Measurements from ENCODE around the gene ANKS1A.

The ANKS1A gene

DNA sequence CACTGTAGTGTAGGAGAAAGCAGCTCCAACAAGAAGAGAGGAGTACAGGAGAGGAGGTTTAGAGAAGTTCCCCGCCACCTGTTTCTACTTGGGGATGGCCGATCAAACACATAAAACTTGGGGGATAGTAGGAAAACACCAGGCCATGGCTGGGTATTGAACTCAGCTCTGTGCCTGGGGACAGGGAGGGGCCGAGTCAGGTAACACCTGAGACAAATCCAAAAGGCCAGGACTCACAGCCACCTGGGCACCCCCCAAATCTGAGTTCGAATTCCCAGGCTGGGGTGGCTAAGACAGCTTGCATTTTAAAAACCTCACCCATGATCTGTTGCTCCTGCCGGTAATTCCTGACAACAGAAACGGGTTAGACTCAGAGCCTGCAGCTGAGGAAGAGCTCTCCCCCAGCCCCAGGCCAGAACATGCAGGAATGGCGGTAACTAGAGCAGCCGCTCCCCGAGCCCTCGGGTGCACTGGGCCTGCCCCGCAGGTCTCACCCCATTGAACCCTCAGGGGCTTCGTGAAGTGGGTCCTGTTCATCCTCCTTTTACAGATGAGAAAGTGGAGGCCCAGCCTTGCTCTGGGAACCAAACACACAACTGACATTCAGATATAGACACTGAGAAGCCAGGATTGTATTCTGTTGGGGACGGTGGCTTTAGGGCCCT lies 191.1 kb downstream of the ANKS1A start:
- H3K4me3 ChIP-seq (replicated peaks; ENCODE audit: low read depth, low read length): no peak overlapping the region
- no peak for DNase-seq (ENCODE audit: low read depth)
- no peak for TF ChIP-seq CTCF (IDR thresholded peaks at IDR 0.05; ENCODE audit: low read length, missing control alignments)

- no peak for TF ChIP-seq CTCF (IDR thresholded peaks at IDR 0.05; ENCODE audit: low read length, missing control alignments)
- no peak overlapping the region for H3K4me3 ChIP-seq (replicated peaks; ENCODE audit: low read depth, low read length)
Measured at GRCh38 chr6:35080821-35081425, 191.9 kb downstream of the ANKS1A start.

DNA sequence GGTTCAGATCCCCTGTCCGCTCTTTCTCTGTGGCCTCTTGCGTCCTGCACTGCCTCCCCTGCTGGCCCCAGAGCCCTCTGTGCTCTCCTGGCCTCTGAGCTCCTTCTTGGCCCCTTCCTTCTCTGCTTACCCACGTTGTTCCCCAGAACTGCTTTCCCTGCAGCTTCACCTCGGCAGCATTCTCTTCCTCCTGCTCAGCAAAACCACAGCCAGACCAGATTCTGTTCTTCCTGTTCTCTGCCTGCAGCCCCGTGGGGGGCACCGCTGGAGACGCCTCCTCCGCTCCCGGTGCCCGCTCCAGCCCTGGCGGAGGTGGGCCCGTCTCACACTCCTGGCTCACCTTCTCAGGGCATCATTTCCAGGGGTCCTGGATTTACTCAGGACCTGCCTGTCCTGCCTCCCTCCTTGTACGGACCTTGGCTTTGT lies 192.4 kb downstream of the ANKS1A start:
- no peak overlapping the region for H3K4me3 ChIP-seq (replicated peaks; ENCODE audit: low read depth, low read length)

More at GRCh38 chr6:35080821-35081425, 191.9 kb downstream of the ANKS1A start:
- no peak for DNase-seq (ENCODE audit: low read depth)

GRCh38 chr6:35082046-35082732 lies 193.1 kb downstream of the ANKS1A start:
- no peak for DNase-seq (ENCODE audit: low read depth)
- H3K4me3 ChIP-seq (replicated peaks; ENCODE audit: low read depth, low read length): no peak overlapping the region
- no peak for TF ChIP-seq CTCF (IDR thresholded peaks at IDR 0.05; ENCODE audit: low read length, missing control alignments)

More for the DNA sequence above, 192.4 kb downstream of the ANKS1A start:
- DNase-seq (ENCODE audit: low read depth): no peak
- TF ChIP-seq CTCF (IDR thresholded peaks at IDR 0.05; ENCODE audit: low read length, missing control alignments): no peak

GRCh38 chr6:35082733-35083403 lies 193.8 kb downstream of the ANKS1A start:
- DNase-seq (ENCODE audit: low read depth): no peak
- no peak for TF ChIP-seq CTCF (IDR thresholded peaks at IDR 0.05; ENCODE audit: low read length, missing control alignments)
- no peak overlapping the region for H3K4me3 ChIP-seq (replicated peaks; ENCODE audit: low read depth, low read length)

DNA sequence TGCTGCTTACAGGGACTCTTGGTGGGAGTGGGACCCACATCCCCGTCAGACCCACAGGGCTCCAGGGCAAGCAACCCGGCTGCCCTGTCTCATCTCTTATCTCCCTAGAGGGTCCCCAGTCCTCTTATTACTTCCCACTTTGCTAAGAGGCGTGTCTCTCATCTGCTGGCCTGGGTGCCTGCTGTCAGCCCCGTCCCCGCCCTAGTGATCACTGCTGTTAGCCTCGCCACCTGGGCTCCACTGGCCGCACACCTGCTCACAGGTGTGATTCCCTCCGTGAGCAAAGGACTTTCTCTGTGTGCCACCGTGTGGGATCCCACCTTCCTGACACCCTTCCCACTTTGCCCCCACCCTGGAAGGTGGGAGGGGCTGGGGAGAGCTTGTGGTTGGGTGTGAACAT lies 194.5 kb downstream of the ANKS1A start:
- DNase-seq (ENCODE audit: low read depth): no peak
- H3K4me3 ChIP-seq (replicated peaks; ENCODE audit: low read depth, low read length): no peak overlapping the region
- no peak for TF ChIP-seq CTCF (IDR thresholded peaks at IDR 0.05; ENCODE audit: low read length, missing control alignments)

Measured in fibroblast of pulmonary artery (primary cell).